ENCODE results near the gene IER5L.
"Not testable (repeated sequence)": the region's sequence is repeated elsewhere in the genome, so short reads cannot be mapped to it uniquely, and the experiment has no call there.

The IER5L gene

DNA sequence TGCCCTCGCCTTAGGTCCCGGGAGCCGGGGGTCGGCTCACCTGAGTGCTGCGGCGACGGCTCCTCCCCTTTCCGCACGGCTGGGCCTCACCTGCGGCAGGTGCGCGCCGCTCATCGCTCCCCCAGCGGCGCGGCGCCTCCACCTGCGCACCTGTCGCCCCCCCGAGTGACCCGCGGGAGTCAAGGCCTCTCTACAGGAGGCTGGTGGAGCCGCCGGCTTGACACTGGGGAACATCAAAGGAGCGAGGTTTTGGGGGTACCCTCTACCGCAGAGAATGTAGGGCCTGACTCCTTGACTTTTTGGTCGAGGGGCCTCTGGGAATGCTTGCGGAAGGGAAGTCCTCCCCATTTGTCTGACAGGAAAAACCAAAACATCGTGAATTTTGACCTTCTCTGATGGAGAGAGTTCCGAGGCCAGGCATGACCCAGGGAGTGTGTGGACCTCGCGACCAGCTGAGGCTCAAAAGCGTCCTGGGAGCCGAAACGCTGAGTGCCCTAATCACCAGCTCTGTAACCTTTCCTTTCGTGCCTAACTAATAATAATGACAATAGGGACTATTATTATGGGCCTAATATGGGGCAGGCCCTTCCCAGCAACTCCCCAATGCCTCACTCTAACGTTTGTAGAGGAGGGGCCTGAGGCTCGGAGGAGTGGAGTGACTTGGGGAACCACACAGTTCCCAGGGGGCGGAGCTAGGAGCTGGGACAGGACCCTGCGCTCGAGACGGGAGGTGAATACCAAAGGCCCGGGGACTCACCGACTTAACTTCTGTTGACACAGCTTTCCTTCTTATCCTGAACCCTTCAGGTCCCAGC lies 714 bp upstream of the IER5L start:
- DNase-seq (ENCODE audit: low spot score) = no peak

DNA sequence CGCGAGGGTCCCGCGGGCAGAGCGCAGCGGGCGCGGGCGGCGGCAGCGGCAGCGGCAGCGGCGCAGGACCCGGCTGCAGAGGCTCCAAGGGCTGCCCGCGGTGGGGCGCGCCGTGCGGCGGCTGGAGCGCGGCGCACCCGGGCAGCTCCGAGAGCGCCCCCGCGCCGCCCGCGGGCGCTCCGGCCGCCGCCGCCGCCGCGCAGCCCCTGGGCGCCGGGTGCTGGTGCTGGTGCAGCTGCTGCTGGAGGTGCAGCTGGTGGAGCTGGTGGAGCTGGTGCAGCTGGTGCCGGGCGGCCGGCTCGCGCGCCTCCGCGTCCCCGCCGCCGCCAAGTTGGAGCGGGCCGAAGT lies 644 bp downstream of the IER5L start:
- DNase-seq (ENCODE audit: low spot score) = peak; percentile 74

DNA sequence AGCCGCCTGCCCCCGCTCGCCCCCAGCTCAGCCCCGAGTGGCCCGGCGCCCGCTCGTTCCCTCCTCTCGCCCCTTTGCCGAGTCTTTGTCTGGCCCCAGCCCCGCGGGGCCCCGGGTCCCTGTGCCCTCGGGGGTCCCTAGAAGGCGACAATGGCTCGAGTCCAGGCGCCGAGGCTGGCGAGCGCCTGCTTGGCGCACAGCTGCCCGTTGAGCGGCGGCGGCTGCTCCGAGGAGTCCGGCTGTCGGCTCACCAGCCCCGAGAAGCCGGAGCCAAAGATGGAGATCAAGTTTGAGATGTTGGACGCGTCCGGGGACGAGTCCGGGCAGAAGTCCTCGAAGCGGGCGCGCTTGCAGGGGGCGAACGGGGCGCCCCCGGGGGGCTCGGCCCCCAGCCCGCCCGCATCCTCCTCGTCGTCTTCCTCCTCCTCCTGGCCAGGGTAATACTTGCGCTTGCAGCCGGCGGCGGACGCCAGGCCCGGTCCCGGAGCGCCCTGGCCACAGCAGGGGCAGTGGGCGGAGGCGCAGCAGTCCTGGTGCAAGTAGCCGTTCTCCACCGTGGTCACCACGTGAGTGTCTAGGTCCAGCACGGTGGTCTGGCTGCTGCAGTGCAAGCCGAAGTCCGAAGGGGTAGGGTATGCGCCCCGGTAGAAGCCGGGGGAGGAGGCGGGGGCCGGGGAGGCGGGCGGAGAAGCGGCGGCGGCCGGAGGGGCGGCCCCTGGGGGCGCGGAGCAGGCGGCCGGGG lies 1.2 kb downstream of the IER5L start:
- no peak for DNase-seq (ENCODE audit: low spot score)

DNA sequence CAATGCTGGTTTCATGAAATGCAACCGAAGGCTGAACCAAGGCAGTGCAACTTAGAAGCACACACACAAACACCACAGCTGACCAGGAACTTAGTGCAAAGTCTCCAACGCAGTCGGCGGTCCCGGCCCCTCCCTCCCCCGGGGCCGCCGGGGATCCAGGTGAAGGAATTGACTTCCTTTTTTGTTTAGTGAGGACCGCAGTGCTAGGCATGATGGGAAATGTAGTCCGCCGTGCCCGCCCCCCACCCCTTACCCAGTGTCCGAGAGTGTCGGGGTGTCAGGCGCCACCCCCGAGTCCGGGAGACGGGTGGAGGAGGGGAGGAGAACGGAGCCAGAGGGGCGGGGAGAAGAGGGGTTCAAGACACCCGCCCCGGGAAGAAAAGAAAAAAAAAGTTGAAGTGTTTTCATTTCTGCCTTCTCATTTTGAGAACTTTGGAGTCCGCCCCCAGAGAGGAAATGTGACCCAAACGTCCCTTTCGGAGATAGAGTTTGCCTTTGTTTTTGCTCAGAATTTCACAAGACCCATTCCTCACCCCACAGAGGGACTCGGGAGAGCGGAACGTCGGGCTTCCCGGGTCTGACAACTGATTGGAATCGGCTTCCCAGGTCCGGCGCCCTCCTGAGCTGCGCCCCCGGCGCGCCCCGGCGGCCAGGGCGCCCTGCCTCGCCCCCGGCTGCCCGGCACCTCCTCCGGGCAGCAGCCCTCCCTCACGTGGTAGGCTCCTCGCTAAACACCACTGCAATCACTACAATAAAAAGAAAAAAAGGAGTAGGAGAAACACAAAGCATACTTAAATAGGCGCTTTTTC lies 2.0 kb downstream of the IER5L start:
- DNase-seq (ENCODE audit: low spot score) = peak; percentile 75

DNA sequence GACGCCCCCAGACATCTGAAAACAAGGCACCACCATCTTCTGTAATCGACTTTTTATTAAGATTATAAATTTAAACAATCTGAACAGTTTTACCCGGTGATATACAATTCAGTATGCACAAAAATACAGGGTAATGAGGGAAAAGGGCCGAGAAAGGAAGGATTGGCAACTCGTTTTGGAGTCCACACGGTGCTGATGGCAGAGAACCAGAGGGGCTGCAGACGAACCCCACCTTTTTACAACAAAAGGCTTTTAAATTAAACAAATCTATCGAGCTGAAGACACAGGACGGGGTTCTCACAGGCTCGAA lies 2.6 kb downstream of the IER5L start:
- no peak for DNase-seq (ENCODE audit: low spot score)

DNA sequence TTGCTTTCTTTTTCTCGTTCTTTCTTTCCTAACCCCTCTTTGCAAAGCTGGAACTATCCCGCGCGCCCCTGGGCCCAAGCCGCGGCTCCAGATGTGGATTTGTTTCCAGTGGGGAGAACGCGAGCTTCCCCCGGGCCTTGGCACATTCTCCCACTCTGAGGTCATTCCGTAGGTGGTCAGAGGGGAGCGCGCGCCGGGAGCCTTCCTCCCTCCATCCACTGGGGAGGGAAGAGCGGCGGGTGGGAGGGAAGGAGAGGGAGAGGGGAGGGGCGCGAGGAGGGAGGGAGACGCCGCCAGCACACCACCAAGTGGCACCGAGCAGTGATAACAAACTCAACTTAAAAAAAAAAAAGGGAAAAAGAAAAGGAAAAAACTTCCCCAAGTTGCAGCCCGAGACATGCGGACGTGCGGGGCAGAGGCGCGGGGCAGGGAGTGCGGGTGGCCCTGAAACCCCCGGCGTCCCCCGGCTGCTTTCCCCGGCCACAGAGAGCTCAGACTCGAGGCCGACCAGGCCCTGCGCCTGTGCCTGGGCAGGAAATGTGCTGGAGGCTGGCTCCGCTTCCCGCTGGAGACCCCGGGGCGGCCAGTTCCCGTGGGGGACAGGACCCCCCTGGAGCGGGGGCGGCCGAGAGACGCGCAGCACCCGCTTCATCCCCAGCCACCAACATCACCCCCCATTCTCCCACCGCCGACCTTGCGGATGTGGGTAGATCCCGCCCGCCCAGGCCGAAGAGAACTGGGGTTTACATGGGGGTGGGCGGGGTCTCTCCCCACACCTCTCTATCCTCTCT lies 3.1 kb downstream of the IER5L start:
- DNase-seq (ENCODE audit: low spot score) = no peak

DNA sequence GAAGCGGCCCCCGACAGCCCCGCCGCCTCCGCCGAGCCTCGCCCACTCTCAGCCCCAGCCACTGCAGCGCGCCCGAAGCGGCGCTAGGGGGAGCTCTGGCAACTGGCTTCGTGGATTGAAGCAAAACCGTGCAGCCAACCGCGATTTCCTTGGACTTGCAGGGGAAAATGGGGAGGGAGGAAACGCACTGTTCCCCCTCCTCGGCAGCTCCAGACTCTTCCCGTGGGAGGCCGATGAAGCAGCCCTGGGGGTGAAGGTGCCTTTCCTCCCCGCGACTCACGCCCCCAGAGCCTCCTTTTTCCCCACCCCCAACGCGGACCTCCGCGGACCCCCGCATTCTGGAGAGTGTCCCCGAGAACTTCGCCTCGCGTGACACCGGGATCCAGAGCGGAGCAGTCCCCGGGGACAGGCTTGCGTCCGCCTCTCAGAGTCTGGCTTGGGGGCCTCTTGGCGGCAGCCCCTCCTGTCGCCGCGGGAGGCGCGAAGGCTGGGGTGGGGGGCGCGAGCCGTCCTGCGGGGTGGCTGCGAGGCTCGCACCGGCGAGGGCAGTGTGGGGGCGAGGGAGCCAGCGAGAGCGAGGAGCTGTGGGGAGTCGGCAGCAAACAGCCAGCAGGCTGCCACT lies 3.8 kb downstream of the IER5L start:
- DNase-seq (ENCODE audit: low spot score) = peak; percentile 87

DNA sequence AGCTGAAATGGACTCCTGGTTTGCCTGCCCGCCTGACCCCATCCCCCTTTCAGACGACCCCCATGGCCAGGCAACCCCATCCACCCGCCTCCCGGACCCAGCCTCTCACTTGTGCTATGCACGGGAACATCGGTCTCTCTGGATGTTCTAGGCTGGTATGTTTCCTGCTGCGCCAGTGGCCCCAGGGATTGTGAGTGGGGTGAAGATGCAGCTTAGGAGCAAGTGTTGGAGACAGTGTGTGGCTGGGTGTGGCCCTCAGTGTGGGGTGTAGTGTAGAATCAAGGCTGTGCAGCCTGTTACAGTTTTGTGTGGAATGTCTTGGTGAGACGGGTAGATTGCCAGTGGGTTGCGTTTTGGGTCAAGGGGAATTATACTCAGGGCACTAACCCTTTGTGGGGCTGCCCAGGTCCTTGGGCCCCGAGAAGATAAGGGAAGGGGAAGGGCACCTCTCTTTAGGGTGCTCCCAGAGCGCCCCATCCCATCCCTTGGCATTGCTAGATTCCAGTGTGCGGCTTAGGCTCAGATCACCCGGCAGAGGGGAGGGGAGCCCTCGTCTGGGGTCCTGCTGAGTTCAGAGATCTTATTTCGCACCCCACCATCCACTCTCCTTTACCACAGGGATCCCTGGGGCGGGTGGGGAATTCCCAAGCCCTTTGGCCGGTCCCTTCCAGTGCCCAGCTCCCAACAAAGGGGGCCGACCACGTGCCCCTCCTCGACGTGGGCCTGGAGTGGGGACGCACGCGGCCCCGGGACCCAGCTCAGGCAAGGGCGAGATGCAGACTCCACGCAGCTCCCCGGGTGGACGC lies 4.6 kb downstream of the IER5L start:
- no peak for DNase-seq (ENCODE audit: low spot score)

DNA sequence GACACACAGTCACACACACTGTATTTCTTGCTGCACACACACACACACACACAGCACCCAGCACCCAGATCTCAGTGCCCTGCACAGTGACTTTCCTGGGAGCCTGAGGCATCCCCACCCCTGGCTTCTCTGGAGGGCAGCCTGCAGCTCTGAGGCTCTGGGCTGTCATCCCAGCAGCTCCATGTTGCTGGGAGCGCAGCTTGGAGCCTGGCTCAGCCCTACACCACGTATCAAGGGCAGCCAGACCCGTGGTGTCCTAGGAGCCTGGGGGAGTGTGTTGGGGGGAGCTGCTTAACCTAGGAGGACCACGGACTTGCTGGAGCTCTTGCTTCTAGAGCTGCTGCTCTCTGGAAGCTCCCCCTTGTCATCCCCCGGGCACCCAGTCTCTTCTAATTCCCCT lies 5.2 kb downstream of the IER5L start:
- DNase-seq (ENCODE audit: low spot score) = no peak

DNA sequence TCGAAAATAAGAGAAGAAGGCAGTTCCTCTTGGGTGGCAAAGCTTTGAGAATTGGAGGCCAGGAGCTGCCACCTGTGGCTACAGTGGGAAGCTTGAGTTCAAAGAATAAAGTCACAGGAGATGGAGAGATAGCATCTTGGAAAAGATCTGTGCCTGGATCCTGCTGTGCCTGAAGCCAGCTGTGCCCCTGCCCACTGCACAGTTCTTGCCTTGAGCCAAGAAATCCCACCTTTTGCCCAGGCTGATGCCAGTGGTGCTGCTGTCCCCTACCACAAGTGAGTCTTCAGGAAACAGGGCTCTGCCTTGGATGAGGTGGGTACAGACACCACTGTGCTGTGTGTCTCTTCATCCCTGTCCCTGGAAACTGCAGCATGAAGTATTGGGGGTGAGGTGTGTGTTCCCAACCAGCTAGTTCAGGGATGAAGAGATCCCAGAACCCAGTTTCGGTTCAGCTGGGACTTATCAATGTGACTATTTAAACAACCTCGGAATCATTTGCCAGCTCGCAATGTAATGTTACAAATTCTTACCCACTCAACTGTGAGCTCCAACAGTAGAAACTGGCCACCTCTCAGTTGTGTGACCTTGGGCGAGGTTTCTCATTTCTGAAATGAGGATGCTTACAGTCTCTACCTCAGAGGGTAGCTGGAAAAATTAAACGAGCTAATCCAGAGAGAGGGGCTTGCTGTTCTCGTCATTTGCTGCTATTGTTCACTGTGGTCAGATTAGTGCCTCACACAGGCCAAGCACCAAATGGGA lies 5.9 kb downstream of the IER5L start:
- no peak for DNase-seq (ENCODE audit: low spot score)

DNA sequence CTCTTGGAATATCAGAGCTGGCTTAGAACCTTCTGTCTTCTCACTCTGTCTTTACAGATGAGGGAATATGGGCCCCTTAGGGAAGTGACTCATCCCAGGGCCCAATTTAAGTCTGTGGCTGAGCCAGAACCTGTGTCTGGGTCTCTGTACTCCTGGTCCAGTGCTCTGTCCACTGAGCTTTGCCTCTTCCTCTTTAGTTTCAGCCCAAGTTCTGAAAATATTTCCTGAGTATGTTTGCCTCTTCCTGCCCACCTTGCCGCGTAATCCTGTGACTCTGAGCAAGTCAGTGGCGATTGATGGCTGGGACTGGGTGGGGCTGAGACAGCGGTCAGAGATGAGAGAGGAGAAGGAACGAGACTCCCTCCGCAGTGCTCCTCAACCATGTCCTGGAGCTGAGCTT lies 7.8 kb downstream of the IER5L start:
- no peak for DNase-seq (ENCODE audit: low spot score)

DNA sequence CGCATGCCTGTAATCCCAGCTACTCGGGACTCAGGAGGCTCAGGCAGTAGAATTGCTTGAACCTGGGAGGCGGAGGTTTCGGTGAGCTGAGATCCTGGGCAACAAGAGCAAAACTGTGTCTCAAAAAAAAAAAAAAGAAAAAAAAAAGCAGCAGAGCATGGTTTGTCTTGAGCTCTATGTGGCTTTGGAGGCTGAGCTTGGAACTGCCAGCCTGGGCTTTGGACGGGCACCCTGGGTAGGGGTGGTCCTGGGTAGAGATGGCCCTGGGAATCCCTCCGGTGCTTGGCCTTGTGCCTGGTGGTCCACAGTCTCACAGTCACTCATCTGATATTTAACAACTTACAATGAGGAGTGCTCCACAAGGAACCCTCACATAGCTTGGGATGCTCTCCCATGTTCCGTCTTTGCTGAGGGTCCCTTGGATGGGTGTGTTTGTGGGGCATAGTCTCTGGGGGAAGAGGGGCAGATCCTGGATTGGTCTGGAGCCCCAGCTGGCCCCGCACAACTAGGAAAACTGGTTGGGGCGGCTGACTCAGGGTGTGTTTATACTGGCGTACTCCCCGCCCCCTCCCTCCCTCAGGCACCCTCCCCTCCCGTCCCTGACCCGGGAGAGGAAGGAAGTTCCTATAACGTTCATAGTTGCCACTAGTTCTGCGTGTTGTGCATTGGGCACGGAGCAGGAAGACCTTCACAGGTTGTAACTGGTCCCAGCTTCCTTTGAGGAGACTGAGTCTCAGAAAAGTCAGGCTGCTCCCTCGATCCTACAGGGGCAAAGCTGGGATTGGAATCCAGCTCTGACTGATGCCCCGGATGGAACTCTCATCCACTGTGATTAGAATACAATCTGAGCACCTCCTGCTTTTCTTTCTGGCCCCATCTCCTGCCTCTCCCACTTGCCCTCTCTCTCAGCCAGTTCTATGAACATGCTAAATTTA lies 11.2 kb downstream of the IER5L start:
- DNase-seq (ENCODE audit: low spot score) = no peak

DNA sequence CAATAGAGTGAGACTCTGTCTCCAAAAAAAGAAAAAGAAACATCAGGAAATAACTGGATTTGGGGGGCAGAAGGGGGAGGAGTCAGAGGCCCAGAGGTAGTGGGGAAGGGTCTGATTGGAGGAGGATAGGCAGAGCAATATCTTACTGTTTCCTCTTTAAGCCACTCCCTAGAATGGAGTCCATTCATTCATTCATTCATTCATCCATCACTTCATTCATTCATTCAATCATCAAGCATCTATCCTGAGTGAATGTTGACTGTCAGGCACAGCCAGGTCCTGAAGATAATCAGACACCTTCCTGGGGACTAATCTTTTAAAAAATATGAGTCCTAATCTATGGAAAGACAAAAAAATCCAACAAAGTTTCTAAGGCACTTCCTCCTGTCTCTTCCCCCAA lies 12.9 kb downstream of the IER5L start:
- DNase-seq (ENCODE audit: low spot score) = no peak

DNA sequence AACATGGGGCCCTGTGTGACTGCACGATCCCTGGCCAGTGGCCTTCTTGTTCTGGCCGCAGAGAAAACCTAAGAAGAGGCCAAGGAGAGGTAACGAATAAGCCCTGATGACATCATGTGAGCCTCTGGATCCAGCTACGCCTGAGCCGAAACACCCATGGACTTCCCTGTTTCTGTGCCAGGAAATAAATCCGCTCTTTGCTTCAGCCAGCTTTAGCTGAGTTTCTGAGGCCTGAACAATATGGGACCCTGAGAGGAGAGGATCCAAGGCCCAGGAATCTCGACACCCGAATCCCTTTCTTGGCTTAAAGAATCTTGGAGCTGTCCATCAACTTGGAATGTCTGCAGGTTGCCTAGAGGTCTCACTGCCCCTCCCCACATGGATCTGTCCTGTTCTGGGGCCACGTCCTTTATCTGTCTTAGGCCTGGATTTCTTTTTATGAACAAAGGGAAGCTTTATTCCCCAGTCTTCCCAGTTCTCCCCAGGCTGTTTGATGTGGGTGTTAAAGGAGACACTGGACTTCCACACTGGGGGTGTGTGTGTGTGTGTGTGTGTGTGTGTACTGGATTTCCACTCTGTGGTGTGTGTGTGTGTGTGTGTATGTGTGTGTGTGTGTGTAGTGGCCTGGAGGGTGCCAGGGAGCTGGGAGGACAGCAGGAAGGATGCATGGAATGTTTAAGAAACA lies 13.7 kb downstream of the IER5L start:
- DNase-seq (ENCODE audit: low spot score) = no peak

DNA sequence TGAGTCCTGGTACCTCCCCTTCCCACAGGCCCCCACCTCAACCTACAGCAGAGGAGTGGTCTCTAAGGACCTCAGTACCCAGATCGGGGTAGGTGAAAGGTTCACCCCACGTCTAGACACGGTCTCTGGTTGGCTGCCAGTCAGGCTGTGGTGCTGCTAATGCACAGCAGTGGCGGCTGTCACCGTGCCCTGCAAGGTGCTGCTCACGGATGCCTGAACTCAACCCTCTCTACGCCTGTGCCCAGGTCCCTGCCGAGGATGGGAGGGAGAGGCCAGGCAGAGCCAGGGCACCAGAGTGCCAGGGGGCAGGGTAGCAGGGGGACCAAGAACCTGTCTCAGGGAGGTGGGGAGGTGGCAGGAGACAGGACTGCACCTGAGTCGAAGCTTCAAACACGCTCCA lies 14.3 kb downstream of the IER5L start:
- no peak for DNase-seq (ENCODE audit: low spot score)

DNA sequence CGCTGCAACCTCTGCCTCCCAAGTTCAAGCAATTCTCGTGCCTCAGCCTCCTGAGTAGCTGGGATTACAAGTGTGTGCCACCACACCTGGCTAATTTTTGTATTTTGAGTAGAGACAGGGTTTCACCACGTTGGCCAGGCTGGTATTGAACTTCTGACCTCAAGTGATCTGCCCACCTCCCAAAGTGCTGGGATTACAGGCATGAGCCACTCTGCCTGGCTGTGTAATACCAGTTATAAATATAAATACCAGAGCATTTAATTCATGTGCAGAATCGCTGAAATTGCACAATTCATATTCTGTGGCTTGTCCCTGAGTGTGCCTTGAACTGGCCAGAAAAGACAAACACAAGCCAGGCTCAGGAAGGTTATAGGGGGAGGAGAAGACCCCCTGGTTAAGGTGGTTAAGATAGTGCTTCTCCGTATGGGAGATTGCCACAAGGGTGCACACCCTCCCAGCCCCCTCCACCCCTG lies 14.8 kb downstream of the IER5L start:
- not testable (repeated sequence) for DNase-seq (ENCODE audit: low spot score)

DNA sequence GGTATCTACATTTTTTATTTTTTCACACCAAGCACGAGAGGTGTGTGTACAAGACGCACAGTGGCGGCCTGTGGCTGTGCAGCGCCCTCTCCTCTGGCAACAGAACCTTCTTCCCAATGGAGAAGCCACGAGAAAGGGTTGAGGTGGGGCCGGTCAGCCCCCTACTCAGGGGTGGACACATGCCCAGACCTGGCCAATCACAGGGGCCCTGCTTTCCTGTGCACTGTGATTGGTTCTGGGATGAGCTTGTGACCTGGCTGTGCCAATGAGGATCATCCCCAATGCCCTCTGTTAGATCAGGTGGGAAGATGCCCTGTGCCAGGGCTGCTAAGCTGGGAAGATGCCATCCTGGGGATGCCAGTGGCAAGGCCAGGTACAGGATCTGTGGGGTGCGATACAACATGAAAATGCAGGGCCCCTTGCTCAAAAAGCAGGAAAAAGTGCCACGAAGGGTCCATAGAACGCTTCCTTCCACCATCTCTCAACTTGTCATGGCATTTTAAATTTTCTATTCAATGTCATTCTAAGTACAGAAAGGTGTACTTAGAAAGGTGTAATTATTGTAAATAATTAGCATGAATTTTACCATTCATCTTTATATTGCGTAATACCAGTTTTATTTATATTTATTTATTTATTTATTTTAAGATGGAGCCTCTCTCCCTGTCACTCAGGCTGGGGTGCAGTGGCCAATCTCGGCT lies 15.4 kb downstream of the IER5L start:
- DNase-seq (ENCODE audit: low spot score) = no peak

DNA sequence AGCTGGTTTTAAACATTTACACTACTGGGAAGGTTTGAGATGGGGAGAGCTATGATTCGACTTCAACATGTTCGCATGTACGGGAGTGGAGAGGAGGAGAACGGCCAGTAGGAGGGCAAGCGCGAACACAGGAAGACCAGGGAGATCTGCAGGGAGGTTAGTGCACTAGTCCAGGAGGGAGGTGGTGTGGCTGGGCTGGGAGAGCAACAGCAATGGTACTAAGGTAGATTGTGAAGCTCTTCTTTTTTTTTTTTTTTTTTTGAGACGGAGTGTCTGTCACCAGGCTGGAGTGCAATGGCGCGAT lies 16.6 kb downstream of the IER5L start:
- DNase-seq (ENCODE audit: low spot score) = no peak
